OCI-LY3 (cell line): ENCODE data around the gene GTF2IRD1.

Source experiments
- EZH2phosphoT487 ChIP-seq: fragments of 200-600 bp; shearing (Covaris generic); IDR thresholded peaks from 2 replicates; pipeline ENCODE4 v1.6.1; 2018; ENCODE audit warnings: antibody characterized with exemption, mixed run types, low read depth
- TF ChIP-seq, protein P1 (sequence below): fragments of 200-600, 300-600 bp; sonication (generic); IDR thresholded peaks from 2 replicates; pipeline ENCODE4 v1.5.1; 2014; ENCODE audit warnings: antibody characterized with exemption, low read length, low read depth

DNA sequence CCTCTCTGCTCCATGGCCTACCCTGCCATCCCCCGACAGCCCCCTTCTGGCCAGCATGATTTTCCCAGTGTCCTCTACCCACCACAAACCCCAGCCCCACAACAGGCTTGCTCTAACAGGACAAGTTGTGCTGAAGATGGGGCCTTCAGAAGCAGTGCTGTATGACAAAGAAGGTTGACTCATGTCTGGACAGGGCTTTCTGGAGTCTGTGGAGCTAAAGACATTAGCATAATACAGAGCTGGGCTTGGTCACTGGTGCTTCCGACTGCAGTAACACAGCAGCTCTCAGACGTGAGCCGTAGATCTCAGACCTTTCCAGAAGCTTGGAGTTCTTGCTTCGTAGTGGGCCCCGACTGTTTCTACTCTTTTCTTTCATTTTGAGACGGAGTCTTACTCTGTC is 100.5 kb downstream of the GTF2IRD1 start:
- TF ChIP-seq, protein P1, sequence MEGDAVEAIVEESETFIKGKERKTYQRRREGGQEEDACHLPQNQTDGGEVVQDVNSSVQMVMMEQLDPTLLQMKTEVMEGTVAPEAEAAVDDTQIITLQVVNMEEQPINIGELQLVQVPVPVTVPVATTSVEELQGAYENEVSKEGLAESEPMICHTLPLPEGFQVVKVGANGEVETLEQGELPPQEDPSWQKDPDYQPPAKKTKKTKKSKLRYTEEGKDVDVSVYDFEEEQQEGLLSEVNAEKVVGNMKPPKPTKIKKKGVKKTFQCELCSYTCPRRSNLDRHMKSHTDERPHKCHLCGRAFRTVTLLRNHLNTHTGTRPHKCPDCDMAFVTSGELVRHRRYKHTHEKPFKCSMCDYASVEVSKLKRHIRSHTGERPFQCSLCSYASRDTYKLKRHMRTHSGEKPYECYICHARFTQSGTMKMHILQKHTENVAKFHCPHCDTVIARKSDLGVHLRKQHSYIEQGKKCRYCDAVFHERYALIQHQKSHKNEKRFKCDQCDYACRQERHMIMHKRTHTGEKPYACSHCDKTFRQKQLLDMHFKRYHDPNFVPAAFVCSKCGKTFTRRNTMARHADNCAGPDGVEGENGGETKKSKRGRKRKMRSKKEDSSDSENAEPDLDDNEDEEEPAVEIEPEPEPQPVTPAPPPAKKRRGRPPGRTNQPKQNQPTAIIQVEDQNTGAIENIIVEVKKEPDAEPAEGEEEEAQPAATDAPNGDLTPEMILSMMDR, result no peak
- no peak for TF ChIP-seq EZH2phosphoT487
